Measurements from ENCODE around the gene CENPU.

DNA sequence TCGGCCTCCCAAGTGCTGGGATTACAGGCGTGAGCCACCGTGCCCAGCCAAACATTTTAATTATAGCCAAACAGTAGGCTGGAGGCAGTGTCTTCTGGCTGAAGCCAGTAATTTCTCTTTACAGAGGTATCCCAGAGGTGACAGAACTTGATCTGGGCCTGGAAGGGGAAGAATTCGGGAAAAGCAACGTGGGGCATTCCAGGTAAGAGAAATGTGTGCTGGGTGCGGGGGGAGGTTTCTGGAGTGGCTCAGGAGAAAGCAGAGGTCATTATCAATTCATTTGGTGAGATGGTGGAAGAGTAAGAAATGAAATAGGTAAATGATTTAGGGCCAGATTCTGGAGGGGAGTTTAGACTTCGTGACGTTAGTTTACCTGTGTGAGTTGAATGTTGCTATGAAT lies 82.0 kb downstream of the CENPU start:
- TF ChIP-seq, protein P1, sequence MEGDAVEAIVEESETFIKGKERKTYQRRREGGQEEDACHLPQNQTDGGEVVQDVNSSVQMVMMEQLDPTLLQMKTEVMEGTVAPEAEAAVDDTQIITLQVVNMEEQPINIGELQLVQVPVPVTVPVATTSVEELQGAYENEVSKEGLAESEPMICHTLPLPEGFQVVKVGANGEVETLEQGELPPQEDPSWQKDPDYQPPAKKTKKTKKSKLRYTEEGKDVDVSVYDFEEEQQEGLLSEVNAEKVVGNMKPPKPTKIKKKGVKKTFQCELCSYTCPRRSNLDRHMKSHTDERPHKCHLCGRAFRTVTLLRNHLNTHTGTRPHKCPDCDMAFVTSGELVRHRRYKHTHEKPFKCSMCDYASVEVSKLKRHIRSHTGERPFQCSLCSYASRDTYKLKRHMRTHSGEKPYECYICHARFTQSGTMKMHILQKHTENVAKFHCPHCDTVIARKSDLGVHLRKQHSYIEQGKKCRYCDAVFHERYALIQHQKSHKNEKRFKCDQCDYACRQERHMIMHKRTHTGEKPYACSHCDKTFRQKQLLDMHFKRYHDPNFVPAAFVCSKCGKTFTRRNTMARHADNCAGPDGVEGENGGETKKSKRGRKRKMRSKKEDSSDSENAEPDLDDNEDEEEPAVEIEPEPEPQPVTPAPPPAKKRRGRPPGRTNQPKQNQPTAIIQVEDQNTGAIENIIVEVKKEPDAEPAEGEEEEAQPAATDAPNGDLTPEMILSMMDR (IDR thresholded peaks at IDR 0.05), result no peak
- TF ChIP-seq POLR2A (IDR thresholded peaks at IDR 0.05), result no peak
